HG03469 (cell line): ENCODE data around the gene ZDHHC14.

Experiments
- ATAC-seq: cut with Tn5 transposase; IDR thresholded peaks from one replicate; pipeline ENCODE4 v1.9.1; 2021; ENCODE audit warnings: mild to moderate bottlenecking, moderate library complexity, moderate number of reproducible peaks; ENCODE audit not compliant: unreplicated experiment

The ZDHHC14 gene

GRCh38 chr6:157488058-157488457 lies 107.1 kb downstream of the ZDHHC14 start:
- ATAC-seq: no peak

- ATAC-seq: no peak
These were observed 107.7 kb downstream of the ZDHHC14 start for GRCh38 chr6:157488716-157489118.

GRCh38 chr6:157490611-157491269 lies 109.8 kb downstream of the ZDHHC14 start:
- no peak for ATAC-seq

GRCh38 chr6:157491571-157492232 lies 110.7 kb downstream of the ZDHHC14 start:
- ATAC-seq: no peak

- ATAC-seq: no peak
These were observed 111.3 kb downstream of the ZDHHC14 start for GRCh38 chr6:157492249-157492648.

- ATAC-seq: no peak
These were observed 111.8 kb downstream of the ZDHHC14 start for GRCh38 chr6:157492741-157493140.

GRCh38 chr6:157493173-157493572 lies 112.2 kb downstream of the ZDHHC14 start:
- no peak for ATAC-seq

GRCh38 chr6:157493576-157493975 lies 112.6 kb downstream of the ZDHHC14 start:
- ATAC-seq: no peak

GRCh38 chr6:157494132-157494710 lies 113.2 kb downstream of the ZDHHC14 start:
- ATAC-seq: no peak

- no peak for ATAC-seq
These were observed 115.6 kb downstream of the ZDHHC14 start for GRCh38 chr6:157496534-157497095.

- ATAC-seq: no peak
These were observed 116.6 kb downstream of the ZDHHC14 start for GRCh38 chr6:157497579-157497978.

GRCh38 chr6:157498817-157499216 lies 117.8 kb downstream of the ZDHHC14 start:
- ATAC-seq: no peak

GRCh38 chr6:157500022-157500421 lies 119.0 kb downstream of the ZDHHC14 start:
- ATAC-seq: no peak

GRCh38 chr6:157503018-157503747 lies 122.2 kb downstream of the ZDHHC14 start:
- ATAC-seq: no peak

- no peak for ATAC-seq
These were observed 125.0 kb downstream of the ZDHHC14 start for GRCh38 chr6:157505912-157506491.

GRCh38 chr6:157510323-157511188 lies 129.6 kb downstream of the ZDHHC14 start:
- no peak for ATAC-seq

- no peak for ATAC-seq
These were observed 130.8 kb downstream of the ZDHHC14 start for GRCh38 chr6:157511682-157512381.

- ATAC-seq: no peak
These were observed 131.3 kb downstream of the ZDHHC14 start for GRCh38 chr6:157512382-157512682.

- no peak for ATAC-seq
These were observed 132.1 kb downstream of the ZDHHC14 start for GRCh38 chr6:157513004-157513603.
